Suprapubic skin (tissue), 4 donors: ENCODE data around the gene NEK10. TPM values are rescaled to one million over a fixed set of nuclear protein-coding genes. Genes with fewer than 3 reads are reported as not detected.
"Not testable (repeated sequence)": the region's sequence is repeated elsewhere in the genome, so short reads cannot be mapped to it uniquely, and the experiment has no call there.

ENCODE experiments used
- DNase-seq, 2 donors: peaks; one replicate each; pipeline ENCODE4 v3.0.0-alpha.2; 2019; ENCODE audit warnings: low spot score in 2 of 2
- H3K27ac ChIP-seq: fragments of 200-600 bp; sonication (generic); one replicate; pipeline ENCODE4 v1.5.1; 2019
- H3K27me3 ChIP-seq: fragments of 200-600 bp; sonication (generic); one replicate; pipeline ENCODE4 v1.5.1; 2019
- H3K36me3 ChIP-seq: fragments of 200-600 bp; sonication (generic); one replicate; pipeline ENCODE4 v1.5.1; 2019
- H3K4me1 ChIP-seq: fragments of 200-600 bp; sonication (generic); one replicate; pipeline ENCODE4 v1.5.1; 2019
- H3K4me3 ChIP-seq: fragments of 200-600 bp; sonication (generic); one replicate; pipeline ENCODE4 v1.5.1; 2019; ENCODE audit warnings: mild to moderate bottlenecking
- H3K9me3 ChIP-seq: fragments of 200-600 bp; sonication (generic); one replicate; pipeline ENCODE4 v1.5.1; 2019
- CTCF ChIP-seq, 2 donors: fragments of 200-600 bp in 1 of 2; fragments of 450-650 bp in 1 of 2; sonication (generic) in 1 of 2; IDR thresholded peaks; one replicate each; pipeline ENCODE4 v1.5.1; 2016 to 2019; ENCODE audit warnings: antibody characterized with exemption in 2 of 2, mild to moderate bottlenecking in 1 of 2, moderate library complexity in 1 of 2
- EP300 ChIP-seq: sonication (generic); formaldehyde crosslinking; IDR thresholded peaks from one replicate; pipeline ENCODE4 v1.6.1; 2017; ENCODE audit warnings: antibody characterized with exemption
- POLR2A ChIP-seq, 2 donors: fragments of 450-650 bp; IDR thresholded peaks; one replicate each; pipeline ENCODE4 v1.6.1; 2017; ENCODE audit warnings: antibody characterized with exemption in 2 of 2, mild to moderate bottlenecking in 2 of 2, moderate library complexity in 2 of 2
- POLR2AphosphoS5 ChIP-seq, 3 donors: sonication (generic); formaldehyde crosslinking; IDR thresholded peaks; one replicate each; pipeline ENCODE4 v1.6.1; 2017; ENCODE audit warnings: antibody characterized with exemption in 3 of 3
- WGBS: methylation state at CpG from one replicate; pipeline ENCODE4 v1.1.5; 2018; 5-methylcytosine and 5-hydroxymethylcytosine counted together
- total RNA-seq, 4 donors: library from RNA; depleted of rRNA; stranded (reverse); fragments of >200 nt; gene quantifications; one replicate each; pipeline ENCODE4 v1.1.0, GENCODE V29; 2016

The NEK10 gene
- total RNA-seq, 4 donors from 2014 or later = 2.4 to 3.4 (median 3.0) TPM; not detected in 1

DNA sequence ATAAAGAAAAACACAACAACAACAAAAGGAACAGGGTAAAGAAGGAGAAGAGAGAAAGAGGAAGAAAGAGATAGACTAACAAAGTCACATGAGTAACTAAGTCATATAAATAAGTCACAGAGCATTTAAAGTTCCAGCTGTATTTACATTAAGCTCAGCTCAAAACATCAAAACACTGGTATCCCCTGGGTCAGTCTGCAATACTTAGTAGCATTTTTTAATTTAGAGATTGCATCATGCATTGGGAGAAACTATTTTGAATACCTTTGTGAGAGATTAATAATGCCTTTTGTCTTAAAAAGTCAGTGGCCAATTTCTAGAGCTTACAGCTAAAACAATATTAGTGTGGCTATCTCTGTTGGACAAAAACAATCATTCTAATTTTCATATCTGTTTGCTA is 78.4 kb downstream of the NEK10 start:
- H3K27me3 ChIP-seq = no peaks in the 10 kb centered on the region
- no peaks in the 10 kb centered on the region for H3K36me3 ChIP-seq
- no peaks in the 10 kb centered on the region for H3K4me1 ChIP-seq
- H3K4me3 ChIP-seq = no peak overlapping the region
- DNase-seq = no peak
- H3K27ac ChIP-seq = no peak overlapping the region
- H3K9me3 ChIP-seq = no peaks in the 10 kb centered on the region
- no peak for TF ChIP-seq POLR2AphosphoS5 (IDR thresholded peaks at IDR 0.05)
- TF ChIP-seq EP300 = no peak
- TF ChIP-seq CTCF (IDR thresholded peaks at IDR 0.05) = no peak
- TF ChIP-seq POLR2A (IDR thresholded peaks at IDR 0.05) = no peak

GRCh38 chr3:27289769-27290413 is 79.3 kb downstream of the NEK10 start:
- Histone ChIP-seq H3K27ac (no peak overlapping the region), H3K9me3 (no peaks in the 10 kb centered on the region), H3K4me1 (no peaks in the 10 kb centered on the region), H3K4me3 (no peak overlapping the region), H3K36me3 (no peaks in the 10 kb centered on the region), H3K27me3 (no peaks in the 10 kb centered on the region)
- 63% methylated on average over 3 of the region's 3 CpGs for WGBS
- DNase-seq = no peak
- TF ChIP-seq POLR2AphosphoS5 (IDR thresholded peaks at IDR 0.05) (no peak), POLR2A (IDR thresholded peaks at IDR 0.05) (no peak), EP300 (no peak), CTCF (IDR thresholded peaks at IDR 0.05) (no peak)

DNA sequence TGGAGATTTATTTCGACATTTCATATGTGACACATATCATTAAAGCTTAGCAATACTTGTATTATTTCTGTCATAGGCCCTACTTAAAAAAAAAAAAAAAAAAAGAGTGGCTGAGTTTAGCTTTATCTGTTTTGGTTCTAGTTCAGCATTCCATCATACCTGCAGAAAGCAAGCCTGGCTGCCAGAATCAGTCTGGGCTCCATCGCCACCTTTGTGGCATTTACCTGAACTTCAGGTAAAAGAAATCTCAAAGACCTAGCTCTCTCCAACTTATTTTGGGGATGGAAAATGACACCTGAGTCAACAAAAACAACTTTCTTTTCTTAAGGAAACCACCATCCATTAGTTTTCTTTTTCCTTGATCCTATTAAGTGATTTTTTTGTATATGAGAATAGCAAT is 82.1 kb downstream of the NEK10 start:
- H3K36me3 ChIP-seq = no peaks in the 10 kb centered on the region
- H3K4me3 ChIP-seq = no peak overlapping the region
- no peak for TF ChIP-seq POLR2A (IDR thresholded peaks at IDR 0.05)
- no peak for TF ChIP-seq EP300
- no peak for TF ChIP-seq POLR2AphosphoS5 (IDR thresholded peaks at IDR 0.05)
- no peak for TF ChIP-seq CTCF (IDR thresholded peaks at IDR 0.05)
- no peaks in the 10 kb centered on the region for H3K27me3 ChIP-seq
- no peaks in the 10 kb centered on the region for H3K9me3 ChIP-seq
- WGBS = 80% methylated on average over 2 of the region's 2 CpGs
- no peak for DNase-seq
- no peaks in the 10 kb centered on the region for H3K4me1 ChIP-seq
- H3K27ac ChIP-seq = no peak overlapping the region

GRCh38 chr3:27286467-27286866 is 82.7 kb downstream of the NEK10 start:
- not testable (repeated sequence) for H3K36me3 ChIP-seq, H3K27me3 ChIP-seq, H3K4me1 ChIP-seq, H3K9me3 ChIP-seq, H3K27ac ChIP-seq, H3K4me3 ChIP-seq, DNase-seq
- 94% methylated on average over 10 of the region's 10 CpGs for WGBS

DNA sequence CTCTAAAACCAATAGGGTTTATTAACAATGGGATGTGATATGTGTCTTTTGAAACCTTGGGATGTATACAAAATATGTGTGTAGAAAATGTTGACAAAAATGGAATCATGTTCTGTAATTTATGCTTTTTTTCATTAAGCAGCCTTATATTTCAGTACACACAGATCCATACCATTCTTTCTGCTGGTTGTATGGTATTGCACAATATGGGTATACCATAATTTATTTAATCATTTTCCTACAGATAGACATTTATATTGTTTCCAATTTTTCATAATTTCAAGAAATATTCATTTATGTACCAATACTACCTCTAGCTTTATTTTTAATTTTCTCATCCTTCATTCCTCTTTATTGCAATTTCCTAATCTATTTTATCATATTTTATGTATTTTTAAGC is 83.5 kb downstream of the NEK10 start:
- no peaks in the 10 kb centered on the region for H3K9me3 ChIP-seq
- no peaks in the 10 kb centered on the region for H3K36me3 ChIP-seq
- no peak overlapping the region for H3K4me3 ChIP-seq
- no peak overlapping the region for H3K27ac ChIP-seq
- no peak for DNase-seq
- no peaks in the 10 kb centered on the region for H3K27me3 ChIP-seq
- no peak for TF ChIP-seq EP300
- TF ChIP-seq POLR2AphosphoS5 (IDR thresholded peaks at IDR 0.05) = no peak
- TF ChIP-seq POLR2A (IDR thresholded peaks at IDR 0.05) = no peak
- TF ChIP-seq CTCF (IDR thresholded peaks at IDR 0.05) = no peak
- no peaks in the 10 kb centered on the region for H3K4me1 ChIP-seq

DNA sequence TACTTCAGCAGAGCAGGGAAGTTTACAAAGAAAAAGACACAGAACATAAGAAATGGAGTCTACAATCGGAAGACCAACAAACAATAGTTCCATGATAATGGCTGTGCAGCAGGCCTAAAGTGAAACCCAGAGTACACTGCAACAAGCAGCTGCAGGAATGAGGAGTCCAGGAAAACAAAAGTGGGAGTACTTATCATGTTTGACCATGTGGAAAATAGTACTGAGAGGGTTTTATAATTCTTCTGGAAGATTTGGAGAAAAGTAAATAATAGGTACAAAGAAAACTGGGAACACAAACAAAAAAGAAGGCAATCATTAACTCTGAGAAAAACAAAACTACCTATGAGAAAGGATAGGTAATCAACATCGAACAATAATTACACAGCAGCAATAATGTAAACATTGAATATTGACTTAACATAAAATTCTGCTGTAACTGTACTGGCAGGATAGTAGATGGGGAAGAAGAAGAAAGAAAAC is 87.5 kb downstream of the NEK10 start:
- Histone ChIP-seq H3K36me3 (no peaks in the 10 kb centered on the region), H3K9me3 (no peaks in the 10 kb centered on the region), H3K27me3 (no peaks in the 10 kb centered on the region), H3K4me3 (no peak overlapping the region), H3K27ac (no peak overlapping the region), H3K4me1 (no peaks in the 10 kb centered on the region)
- 94% methylated on average over 2 of the region's 2 CpGs for WGBS
- no peak for DNase-seq
- TF ChIP-seq CTCF (IDR thresholded peaks at IDR 0.05) = no peak
- no peak for TF ChIP-seq EP300
- no peak for TF ChIP-seq POLR2A (IDR thresholded peaks at IDR 0.05)
- no peak for TF ChIP-seq POLR2AphosphoS5 (IDR thresholded peaks at IDR 0.05)
